ENCODE results near the gene EBF4. TPM values are rescaled to one million over a fixed set of nuclear protein-coding genes. Genes with fewer than 3 reads are reported as not detected.

The EBF4 gene
- total RNA-seq, 6 experiments from 2014 or later, result 2.8 to 16.6 (median 6.2) TPM

DNA sequence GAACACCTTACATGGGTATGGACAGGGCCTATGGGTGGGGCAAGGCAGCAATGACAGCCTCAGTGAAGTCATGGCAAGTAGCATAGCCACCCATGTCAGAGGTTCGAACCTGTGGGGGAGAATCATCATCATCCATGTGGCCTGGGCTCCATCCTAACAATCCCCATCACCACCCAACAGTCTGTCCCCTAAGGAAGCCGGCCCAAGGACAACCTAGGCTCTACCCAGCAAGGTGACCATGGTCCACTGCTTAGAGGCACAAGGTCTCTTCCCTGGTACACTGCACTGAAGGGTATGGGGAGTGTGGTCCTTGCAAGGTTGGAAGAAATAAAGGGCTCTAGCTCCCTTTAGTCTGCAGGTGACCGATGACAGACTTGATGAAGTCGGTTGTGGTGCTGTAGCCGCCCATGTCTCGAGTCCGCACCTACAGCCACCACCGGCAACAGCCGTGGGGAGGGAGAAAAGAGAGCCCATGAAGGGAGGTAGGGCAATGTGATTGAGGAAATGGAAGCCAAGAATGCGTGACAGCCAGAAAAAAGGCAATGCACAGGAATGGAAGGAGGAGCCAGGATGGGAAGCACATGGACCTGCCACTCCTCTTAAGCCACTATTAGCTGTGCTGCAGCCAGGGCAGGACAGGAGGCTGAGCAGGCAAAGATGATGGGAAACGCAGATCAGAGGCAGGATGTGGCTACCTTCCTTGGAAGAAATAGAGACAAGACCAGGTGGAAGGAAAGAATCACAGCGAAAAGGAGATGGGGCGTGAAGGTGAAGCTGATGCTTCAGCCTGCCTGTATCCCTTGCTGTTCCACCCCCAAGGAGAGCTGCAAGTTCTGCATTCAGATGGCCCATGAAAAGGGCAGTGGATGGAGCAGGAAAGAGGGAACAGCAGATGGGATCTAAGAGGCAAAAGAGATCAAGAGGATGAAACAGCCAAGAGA is 33.9 kb upstream of the EBF4 start:
- H3K36me3 ChIP-seq, result peaks cover 9 to 83% (median 44%) of the 10 kb centered on the region in 4 donors
- ATAC-seq (peak in 1 of 4 donors; percentile 20), DNase-seq (no peak)

DNA sequence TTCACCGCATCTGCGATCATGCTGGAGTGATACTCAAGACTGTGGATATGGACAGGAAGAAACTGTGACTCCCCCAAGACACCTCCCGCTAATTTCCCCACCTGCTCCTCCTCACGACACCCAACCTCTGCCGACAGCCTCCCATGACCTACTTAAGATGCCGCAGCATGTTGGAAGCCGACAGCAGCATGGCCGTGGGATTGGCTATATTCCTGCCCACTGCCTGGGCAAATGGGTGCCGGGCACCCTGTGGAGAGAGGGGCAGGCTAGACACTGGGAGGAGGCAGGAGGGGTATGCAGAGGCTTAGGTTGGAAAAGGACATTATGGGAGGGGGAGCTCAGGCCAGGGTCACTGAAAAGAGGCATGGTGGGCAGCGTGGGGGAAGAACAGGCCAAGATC is 33.0 kb upstream of the EBF4 start:
- no peak for DNase-seq
- peaks cover 0 to 5% (median 2%) of the 10 kb centered on the region in 4 donors for H3K4me1 ChIP-seq
- TF ChIP-seq, protein P1, sequence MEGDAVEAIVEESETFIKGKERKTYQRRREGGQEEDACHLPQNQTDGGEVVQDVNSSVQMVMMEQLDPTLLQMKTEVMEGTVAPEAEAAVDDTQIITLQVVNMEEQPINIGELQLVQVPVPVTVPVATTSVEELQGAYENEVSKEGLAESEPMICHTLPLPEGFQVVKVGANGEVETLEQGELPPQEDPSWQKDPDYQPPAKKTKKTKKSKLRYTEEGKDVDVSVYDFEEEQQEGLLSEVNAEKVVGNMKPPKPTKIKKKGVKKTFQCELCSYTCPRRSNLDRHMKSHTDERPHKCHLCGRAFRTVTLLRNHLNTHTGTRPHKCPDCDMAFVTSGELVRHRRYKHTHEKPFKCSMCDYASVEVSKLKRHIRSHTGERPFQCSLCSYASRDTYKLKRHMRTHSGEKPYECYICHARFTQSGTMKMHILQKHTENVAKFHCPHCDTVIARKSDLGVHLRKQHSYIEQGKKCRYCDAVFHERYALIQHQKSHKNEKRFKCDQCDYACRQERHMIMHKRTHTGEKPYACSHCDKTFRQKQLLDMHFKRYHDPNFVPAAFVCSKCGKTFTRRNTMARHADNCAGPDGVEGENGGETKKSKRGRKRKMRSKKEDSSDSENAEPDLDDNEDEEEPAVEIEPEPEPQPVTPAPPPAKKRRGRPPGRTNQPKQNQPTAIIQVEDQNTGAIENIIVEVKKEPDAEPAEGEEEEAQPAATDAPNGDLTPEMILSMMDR (IDR thresholded peaks at IDR 0.05), result no peak
- no peak for TF ChIP-seq POLR2A (IDR thresholded peaks at IDR 0.05)

More for the DNA sequence above, 33.9 kb upstream of the EBF4 start:
- intact Hi-C loops (cut with DNase I), result no loop called here
- Histone ChIP-seq H3K27ac (no peak overlapping the region), H3K4me1 (peaks cover 0 to 12% (median 5%) of the 10 kb centered on the region in 4 donors), H3K9me3 (no peaks in the 10 kb centered on the region), H3K4me3 (no peak overlapping the region), H3K27me3 (no peaks in the 10 kb centered on the region)
- no peak for TF ChIP-seq POLR2A (IDR thresholded peaks at IDR 0.05)
- TF ChIP-seq, protein P1 (IDR thresholded peaks at IDR 0.05), result no peak
- 83% methylated on average over 13 of the region's 13 CpGs for WGBS (ENCODE audit: insufficient coverage, low coverage, low lambda C conversion rate, missing lambda C conversion rate)

DNA sequence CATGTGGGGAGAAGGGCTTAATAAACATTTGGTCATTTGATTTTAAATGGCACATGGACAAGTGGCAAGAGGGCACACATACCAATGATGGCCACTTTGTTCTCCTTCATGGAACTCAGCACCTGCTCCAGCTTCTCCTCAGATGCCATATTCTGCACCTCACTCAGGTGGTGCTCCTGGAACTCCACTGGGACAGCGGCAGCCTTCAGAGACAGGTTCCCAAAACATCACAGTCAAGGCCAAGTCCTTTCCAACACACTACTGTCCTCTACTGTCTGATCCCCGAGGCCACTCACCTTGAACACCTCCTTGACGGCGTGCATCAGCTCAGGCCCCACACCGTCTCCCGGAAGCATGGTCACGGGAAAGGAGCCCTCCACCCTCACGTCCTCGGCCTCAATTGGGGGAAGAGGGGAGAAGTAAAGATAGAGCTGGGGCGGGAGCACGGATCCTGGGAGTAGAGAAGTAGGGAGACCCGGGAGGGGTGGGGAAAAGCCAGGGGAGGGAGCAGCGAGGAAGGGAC is 29.2 kb upstream of the EBF4 start:
- Histone ChIP-seq H3K9me3 (no peaks in the 10 kb centered on the region), H3K4me3 (peak overlapping the region; percentile 86 to 92 (median 89)), H3K4me1 (peaks cover 0 to 5% (median 2%) of the 10 kb centered on the region in 4 donors), H3K36me3 (peaks cover 0 to 38% (median 13%) of the 10 kb centered on the region in 4 donors), H3K27me3 (no peaks in the 10 kb centered on the region), H3K27ac (peak overlapping the region; percentile 79 to 91 (median 82))
- WGBS (ENCODE audit: insufficient coverage, low coverage, low lambda C conversion rate, missing lambda C conversion rate), result 1% methylated on average over 13 of the region's 13 CpGs
- no peak for DNase-seq
- TF ChIP-seq, protein P1 (IDR thresholded peaks at IDR 0.05), result no peak
- no peak for TF ChIP-seq POLR2A (IDR thresholded peaks at IDR 0.05)
- ATAC-seq, result no peak
- intact Hi-C loops (cut with DNase I), result no loop called here

More for the DNA sequence above, 33.0 kb upstream of the EBF4 start:
- no peaks in the 10 kb centered on the region for H3K27me3 ChIP-seq
- no peak overlapping the region for H3K4me3 ChIP-seq
- ATAC-seq, result no peak
- no peaks in the 10 kb centered on the region for H3K9me3 ChIP-seq
- intact Hi-C loops (cut with DNase I), result no loop called here
- H3K27ac ChIP-seq, result no peak overlapping the region
- 96% methylated on average over 9 of the region's 10 CpGs for whole genome bisulfite sequencing (ENCODE audit: insufficient coverage, low coverage, low lambda C conversion rate, missing lambda C conversion rate)
- H3K36me3 ChIP-seq, result peaks cover 9 to 77% (median 42%) of the 10 kb centered on the region in 4 donors

- peak; percentile 91 to 94 (median 93) for DNase-seq
- no peaks in the 10 kb centered on the region for H3K27me3 ChIP-seq
- peak; percentile 93 to 98 (median 98) for ATAC-seq
- peaks cover 0 to 33% (median 13%) of the 10 kb centered on the region in 4 donors for H3K36me3 ChIP-seq
- intact Hi-C loops (cut with DNase I), result no loop called here
- no peaks in the 10 kb centered on the region for H3K9me3 ChIP-seq
- 7% methylated on average over 49 of the region's 49 CpGs for whole genome bisulfite sequencing (ENCODE audit: insufficient coverage, low coverage, low lambda C conversion rate, missing lambda C conversion rate)
- peaks cover 0 to 5% (median 2%) of the 10 kb centered on the region in 4 donors for H3K4me1 ChIP-seq
- TF ChIP-seq, protein P1 (IDR thresholded peaks at IDR 0.05), result no peak
- peak; percentile 83 for TF ChIP-seq POLR2A (IDR thresholded peaks at IDR 0.05)
- peak within 1 kb of the TSS; percentile 86 to 92 (median 89) for H3K4me3 ChIP-seq
- peak within 1 kb of the TSS; percentile 79 to 91 (median 82) for H3K27ac ChIP-seq
These were observed 28.5 kb upstream of the EBF4 start, which contains the start of gene IDH3B for GRCh38 chr20:2663887-2664719. Gene IDH3B (minus strand): TSS chr20:2664216. CDS start chr20:2664188, 28 bp downstream.

Measured in right lobe of liver (tissue), 6 donors.